ENCODE data around the gene C1QA. TPM values are rescaled to one million over a fixed set of nuclear protein-coding genes. Genes with fewer than 3 reads are reported as not detected.

Gene C1QA
- total RNA-seq, 4 donors from 2014 or later, result 38.9 to 120 (median 65.3) TPM

DNA sequence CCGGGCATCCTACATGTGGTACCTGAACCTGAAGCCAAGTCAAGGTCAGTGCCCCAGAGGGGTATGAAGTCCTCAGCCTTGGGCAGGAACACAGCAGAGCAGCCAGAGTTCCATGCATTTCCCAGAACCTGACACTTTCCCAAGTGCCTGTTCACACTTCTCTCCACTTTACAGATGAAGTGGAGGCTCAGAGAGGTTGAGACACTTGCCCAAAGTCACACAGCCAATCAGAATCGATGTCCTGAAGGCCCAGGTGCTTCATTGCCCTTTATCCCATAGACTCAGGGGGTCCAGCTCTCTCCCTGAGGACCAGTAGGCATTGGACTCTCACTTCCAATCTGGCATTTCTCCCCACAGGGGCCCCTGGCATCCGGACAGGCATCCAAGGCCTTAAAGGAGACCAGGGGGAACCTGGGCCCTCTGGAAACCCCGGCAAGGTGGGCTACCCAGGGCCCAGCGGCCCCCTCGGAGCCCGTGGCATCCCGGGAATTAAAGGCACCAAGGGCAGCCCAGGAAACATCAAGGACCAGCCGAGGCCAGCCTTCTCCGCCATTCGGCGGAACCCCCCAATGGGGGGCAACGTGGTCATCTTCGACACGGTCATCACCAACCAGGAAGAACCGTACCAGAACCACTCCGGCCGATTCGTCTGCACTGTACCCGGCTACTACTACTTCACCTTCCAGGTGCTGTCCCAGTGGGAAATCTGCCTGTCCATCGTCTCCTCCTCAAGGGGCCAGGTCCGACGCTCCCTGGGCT is 2.2 kb downstream of the C1QA start:
- TF ChIP-seq, protein P1, sequence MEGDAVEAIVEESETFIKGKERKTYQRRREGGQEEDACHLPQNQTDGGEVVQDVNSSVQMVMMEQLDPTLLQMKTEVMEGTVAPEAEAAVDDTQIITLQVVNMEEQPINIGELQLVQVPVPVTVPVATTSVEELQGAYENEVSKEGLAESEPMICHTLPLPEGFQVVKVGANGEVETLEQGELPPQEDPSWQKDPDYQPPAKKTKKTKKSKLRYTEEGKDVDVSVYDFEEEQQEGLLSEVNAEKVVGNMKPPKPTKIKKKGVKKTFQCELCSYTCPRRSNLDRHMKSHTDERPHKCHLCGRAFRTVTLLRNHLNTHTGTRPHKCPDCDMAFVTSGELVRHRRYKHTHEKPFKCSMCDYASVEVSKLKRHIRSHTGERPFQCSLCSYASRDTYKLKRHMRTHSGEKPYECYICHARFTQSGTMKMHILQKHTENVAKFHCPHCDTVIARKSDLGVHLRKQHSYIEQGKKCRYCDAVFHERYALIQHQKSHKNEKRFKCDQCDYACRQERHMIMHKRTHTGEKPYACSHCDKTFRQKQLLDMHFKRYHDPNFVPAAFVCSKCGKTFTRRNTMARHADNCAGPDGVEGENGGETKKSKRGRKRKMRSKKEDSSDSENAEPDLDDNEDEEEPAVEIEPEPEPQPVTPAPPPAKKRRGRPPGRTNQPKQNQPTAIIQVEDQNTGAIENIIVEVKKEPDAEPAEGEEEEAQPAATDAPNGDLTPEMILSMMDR (IDR thresholded peaks at IDR 0.05), result no peak
- TF ChIP-seq POLR2A (IDR thresholded peaks at IDR 0.05), result no peak
- no peaks in the 10 kb centered on the region for H3K36me3 ChIP-seq
- no peak overlapping the region for H3K27ac ChIP-seq
- intact Hi-C loops (cut with DNase I), result no loop called here
- H3K4me3 ChIP-seq (replicated peaks in 1 of 3), result no peak overlapping the region
- 77 to 85% methylated on average over 16 to 22 of the region's 23 CpGs for WGBS, 2 donors
- peaks cover 0 to 4% of the 10 kb centered on the region in 2 donors for H3K4me1 ChIP-seq
- no peaks in the 10 kb centered on the region for H3K9me3 ChIP-seq
- H3K27me3 ChIP-seq, result no peaks in the 10 kb centered on the region
- no peak for DNase-seq

DNA sequence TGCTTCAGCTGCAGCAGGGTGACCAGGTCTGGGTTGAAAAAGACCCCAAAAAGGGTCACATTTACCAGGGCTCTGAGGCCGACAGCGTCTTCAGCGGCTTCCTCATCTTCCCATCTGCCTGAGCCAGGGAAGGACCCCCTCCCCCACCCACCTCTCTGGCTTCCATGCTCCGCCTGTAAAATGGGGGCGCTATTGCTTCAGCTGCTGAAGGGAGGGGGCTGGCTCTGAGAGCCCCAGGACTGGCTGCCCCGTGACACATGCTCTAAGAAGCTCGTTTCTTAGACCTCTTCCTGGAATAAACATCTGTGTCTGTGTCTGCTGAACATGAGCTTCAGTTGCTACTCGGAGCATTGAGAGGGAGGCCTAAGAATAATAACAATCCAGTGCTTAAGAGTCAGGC is 2.9 kb downstream of the C1QA start:
- H3K4me3 ChIP-seq (replicated peaks in 1 of 3), result no peak overlapping the region

DNA sequence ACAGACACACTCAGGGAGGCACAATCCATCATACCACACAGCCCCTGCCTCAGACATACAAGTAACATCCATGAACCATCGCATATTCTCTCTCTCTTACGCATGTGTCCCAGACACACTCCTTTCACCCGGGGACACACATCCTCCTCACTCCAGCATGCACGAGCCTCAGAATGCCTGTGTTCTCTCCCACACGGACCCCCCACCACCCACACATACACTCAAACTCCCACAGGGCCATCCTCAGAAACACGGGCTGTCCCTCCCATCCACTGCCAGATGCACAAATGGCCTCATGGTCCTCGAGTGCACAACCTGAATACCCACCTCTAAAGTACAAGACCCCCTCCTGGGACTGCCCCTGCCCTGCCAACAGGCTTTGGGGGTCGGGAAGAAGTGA is 4.8 kb downstream of the C1QA start:
- intact Hi-C loops (cut with DNase I), result loop anchor here (10.0 kb wide), 3 partner anchors 506 to 636 kb away; partner anchors contain the start of gene CELA3A

More for the DNA sequence above, 2.9 kb downstream of the C1QA start:
- Histone ChIP-seq H3K27ac (no peak overlapping the region), H3K9me3 (no peaks in the 10 kb centered on the region), H3K4me1 (peaks cover 0 to 4% of the 10 kb centered on the region in 2 donors), H3K27me3 (no peaks in the 10 kb centered on the region), H3K36me3 (no peaks in the 10 kb centered on the region)
- TF ChIP-seq POLR2A (IDR thresholded peaks at IDR 0.05), result no peak
- TF ChIP-seq, protein P1 (IDR thresholded peaks at IDR 0.05), result no peak
- DNase-seq, result no peak
- 24 to 31% methylated on average over 6 to 7 of the region's 8 CpGs for WGBS, 2 donors
- intact Hi-C loops (cut with DNase I), result no loop called here

DNA sequence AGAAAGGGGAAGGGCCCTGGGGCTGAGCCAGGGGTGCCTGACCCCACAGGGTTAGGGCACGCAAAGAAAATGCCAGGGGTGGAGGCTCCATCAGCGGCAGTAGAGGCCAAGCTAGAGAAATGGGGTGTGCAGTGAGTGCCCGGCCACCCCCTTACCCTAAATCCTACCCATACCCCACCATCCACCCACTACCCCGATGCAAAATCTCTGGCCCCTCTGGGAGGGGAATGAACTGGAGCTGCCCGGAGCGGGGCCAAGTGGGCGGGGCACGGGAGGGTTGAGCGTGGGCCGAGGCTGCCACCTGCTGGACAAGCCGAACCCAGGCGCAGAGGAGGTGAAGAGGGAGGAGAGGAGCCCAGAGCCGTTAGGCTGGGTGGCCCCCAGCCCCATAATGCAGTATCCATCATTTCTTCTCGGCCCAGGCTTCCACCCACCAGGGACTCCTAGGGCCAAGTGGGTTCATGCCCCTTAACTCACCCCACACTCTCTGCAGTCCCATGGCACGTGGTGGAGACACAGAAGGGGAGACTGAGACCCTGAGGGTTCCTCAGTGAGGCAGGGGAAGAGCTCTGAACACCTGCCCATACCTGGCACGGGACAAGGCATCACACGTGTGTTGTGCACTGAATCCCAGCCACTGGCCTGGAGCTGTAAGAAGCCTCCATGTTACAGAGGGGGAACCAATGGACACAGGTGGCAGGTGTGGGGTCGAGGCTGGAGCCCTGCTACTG is 5.6 kb downstream of the C1QA start:
- 11 to 13% methylated on average over 13 to 18 of the region's 18 CpGs for WGBS, 2 donors
- H3K4me3 ChIP-seq (replicated peaks in 1 of 3), result no peak overlapping the region
- H3K27me3 ChIP-seq, result no peaks in the 10 kb centered on the region

More for the DNA sequence above, 4.8 kb downstream of the C1QA start:
- H3K4me1 ChIP-seq, result peaks cover 0 to 4% of the 10 kb centered on the region in 2 donors
- no peaks in the 10 kb centered on the region for H3K27me3 ChIP-seq
- H3K36me3 ChIP-seq, result no peaks in the 10 kb centered on the region
- no peak for DNase-seq
- WGBS, 2 donors, result 52 to 66% methylated on average over 8 of the region's 8 CpGs
- H3K27ac ChIP-seq, result no peak overlapping the region
- H3K4me3 ChIP-seq (replicated peaks in 1 of 3), result no peak overlapping the region
- no peaks in the 10 kb centered on the region for H3K9me3 ChIP-seq
- TF ChIP-seq, protein P1 (IDR thresholded peaks at IDR 0.05), result no peak
- TF ChIP-seq POLR2A (IDR thresholded peaks at IDR 0.05), result no peak

More for the DNA sequence above, 5.6 kb downstream of the C1QA start:
- peak; percentile 76 to 79 for DNase-seq
- Histone ChIP-seq H3K4me1 (peaks cover 0 to 4% of the 10 kb centered on the region in 2 donors), H3K9me3 (no peaks in the 10 kb centered on the region), H3K36me3 (no peaks in the 10 kb centered on the region), H3K27ac (no peak overlapping the region)
- intact Hi-C loops (cut with DNase I), result loop anchor here (1.0 to 10.0 kb wide), 4 partner anchors 221 to 637 kb away; partner anchors contain the start of gene CELA3A
- TF ChIP-seq, protein P1 (IDR thresholded peaks at IDR 0.05), result peak; percentile 78 to 97 (median 88)
- no peak for TF ChIP-seq POLR2A (IDR thresholded peaks at IDR 0.05)
